HepG2 (cell line): ENCODE measurements around the gene YY1. TPM values are rescaled to one million over a fixed set of nuclear protein-coding genes. Genes with fewer than 3 reads are reported as not detected.

Source experiments
- ASH2L ChIP-seq: fragments of 300-600, 200-600 bp; sonication (generic); IDR thresholded peaks from 2 replicates; pipeline ENCODE4 v1.7.0; 2017; ENCODE audit warnings: low read depth, mild to moderate bottlenecking, moderate library complexity, mixed read lengths, low read length; ENCODE audit not compliant: insufficient read length
- DR1 ChIP-seq: sonication (generic); formaldehyde crosslinking; IDR thresholded peaks from 2 replicates; pipeline ENCODE4 v1.8.0; 2021; ENCODE audit warnings: mild to moderate bottlenecking, missing genetic modification reagents, inconsistent platforms
- JUN ChIP-seq: sonication (generic); formaldehyde crosslinking; IDR thresholded peaks from 2 replicates; pipeline ENCODE4 v1.4.0; 2020; ENCODE audit warnings: mild to moderate bottlenecking, missing genetic modification reagents
- NR2F1 ChIP-seq, 2 experiments: fragments of 450-650 bp in 1 of 2; formaldehyde crosslinking in 1 of 2; IDR thresholded peaks; 2 replicates each; pipeline versions ENCODE4 v1.5.0 to v1.6.1; 2016 to 2020; ENCODE audit warnings: mild to moderate bottlenecking in 1 of 2, missing compliant biosample characterization in 1 of 2, missing genetic modification reagents in 1 of 2, moderate library complexity in 1 of 2
- NR2F6 ChIP-seq, 2 experiments: IDR thresholded peaks; 2 replicates each; pipeline ENCODE4 v1.6.1; 2016; ENCODE audit warnings: antibody characterized with exemption in 1 of 2, mild to moderate bottlenecking in 1 of 2
- RELA ChIP-seq: sonication (generic); formaldehyde crosslinking; IDR thresholded peaks from 2 replicates; pipeline ENCODE4 v1.4.0; 2020; ENCODE audit warnings: missing genetic modification reagents
- SNAPC2 ChIP-seq: sonication (generic); formaldehyde crosslinking; IDR thresholded peaks from 2 replicates; pipeline ENCODE4 v1.8.1; 2022; ENCODE audit warnings: mild to moderate bottlenecking, missing genetic modification reagents
- ZFP90 ChIP-seq: sonication (generic); formaldehyde crosslinking; IDR thresholded peaks from 2 replicates; pipeline ENCODE4 v1.8.0; 2022; ENCODE audit warnings: missing genetic modification reagents, mild to moderate bottlenecking, inconsistent platforms, borderline replicate concordance
- ZNF563 ChIP-seq: sonication (generic); formaldehyde crosslinking; IDR thresholded peaks from 2 replicates; pipeline ENCODE4 v1.8.0; 2022; ENCODE audit warnings: mild to moderate bottlenecking, moderate library complexity, missing genetic modification reagents
- ZNF598 ChIP-seq: sonication (generic); formaldehyde crosslinking; IDR thresholded peaks from 2 replicates; pipeline ENCODE4 v1.5.1; 2020; ENCODE audit warnings: mild to moderate bottlenecking, missing genetic modification reagents, borderline replicate concordance
- ZNF660 ChIP-seq: sonication (generic); formaldehyde crosslinking; IDR thresholded peaks from 2 replicates; pipeline ENCODE4 v1.5.1; 2020; ENCODE audit warnings: mild to moderate bottlenecking, low read depth, missing genetic modification reagents, borderline replicate concordance
- ZNF724P ChIP-seq: sonication (generic); formaldehyde crosslinking; IDR thresholded peaks from 2 replicates; pipeline ENCODE4 v1.8.0; 2022; ENCODE audit warnings: missing genetic modification reagents, borderline replicate concordance
- ZNF879 ChIP-seq: sonication (generic); formaldehyde crosslinking; IDR thresholded peaks from 2 replicates; pipeline ENCODE4 v1.8.1; 2023; ENCODE audit warnings: missing genetic modification reagents
- polyA plus RNA-seq, 8 experiments: library from polyadenylated mRNA; depleted of rRNA in 3 of 8; stranded (reverse) in 7 of 8; unstranded in 1 of 8; fragments of >200 nt; fragmentation: Illumina TruSeq in 4 of 8; extraction: Trizol in 4 of 8; gene quantifications; 2 replicates each; pipeline versions ENCODE4 v1.2.1 to v1.2.3, GENCODE V29; 2011 to 2016; ENCODE audit warnings: low read depth in 4 of 8, missing spikeins in 1 of 8, mixed read lengths in 1 of 8; ENCODE audit not compliant: insufficient read depth in 1 of 8
- total RNA-seq, 5 experiments: library from RNA; depleted of rRNA; stranded (reverse); fragments of >200 nt; fragmentation: Illumina TruSeq; extraction: Trizol; gene quantifications; 2 replicates each; pipeline ENCODE4 v1.2.3, GENCODE V29; 2016; ENCODE audit warnings: low read depth in 1 of 5
- TF ChIP-seq, protein P1 (sequence below), 2 experiments: sonication (generic) in 1 of 2; formaldehyde crosslinking in 1 of 2; IDR thresholded peaks; 2 replicates each; pipeline versions ENCODE4 v1.4.0 to v1.6.1; 2016 to 2020; ENCODE audit warnings: borderline replicate concordance in 1 of 2, low read depth in 1 of 2, mild to moderate bottlenecking in 1 of 2, missing genetic modification reagents in 1 of 2
- TF ChIP-seq, protein P2 (sequence below): IDR thresholded peaks from 2 replicates; pipeline ENCODE4 v1.6.1; 2012; ENCODE audit warnings: inconsistent platforms
- TF ChIP-seq, protein P3 (sequence below): sonication (generic); formaldehyde crosslinking; IDR thresholded peaks from 2 replicates; pipeline ENCODE4 v1.9.0; 2021; ENCODE audit warnings: missing genetic modification reagents, borderline replicate concordance
- TF ChIP-seq, protein P4 (sequence below): sonication (generic); formaldehyde crosslinking; IDR thresholded peaks from 2 replicates; pipeline ENCODE4 v1.4.0; 2020; ENCODE audit warnings: missing genetic modification reagents

Gene YY1
- total and polyA plus RNA-seq, 2 of the 13 experiments (the other 11 are each of a cell fraction or from before 2014, with no cell fraction given), result 29.4 to 68.1 TPM

DNA sequence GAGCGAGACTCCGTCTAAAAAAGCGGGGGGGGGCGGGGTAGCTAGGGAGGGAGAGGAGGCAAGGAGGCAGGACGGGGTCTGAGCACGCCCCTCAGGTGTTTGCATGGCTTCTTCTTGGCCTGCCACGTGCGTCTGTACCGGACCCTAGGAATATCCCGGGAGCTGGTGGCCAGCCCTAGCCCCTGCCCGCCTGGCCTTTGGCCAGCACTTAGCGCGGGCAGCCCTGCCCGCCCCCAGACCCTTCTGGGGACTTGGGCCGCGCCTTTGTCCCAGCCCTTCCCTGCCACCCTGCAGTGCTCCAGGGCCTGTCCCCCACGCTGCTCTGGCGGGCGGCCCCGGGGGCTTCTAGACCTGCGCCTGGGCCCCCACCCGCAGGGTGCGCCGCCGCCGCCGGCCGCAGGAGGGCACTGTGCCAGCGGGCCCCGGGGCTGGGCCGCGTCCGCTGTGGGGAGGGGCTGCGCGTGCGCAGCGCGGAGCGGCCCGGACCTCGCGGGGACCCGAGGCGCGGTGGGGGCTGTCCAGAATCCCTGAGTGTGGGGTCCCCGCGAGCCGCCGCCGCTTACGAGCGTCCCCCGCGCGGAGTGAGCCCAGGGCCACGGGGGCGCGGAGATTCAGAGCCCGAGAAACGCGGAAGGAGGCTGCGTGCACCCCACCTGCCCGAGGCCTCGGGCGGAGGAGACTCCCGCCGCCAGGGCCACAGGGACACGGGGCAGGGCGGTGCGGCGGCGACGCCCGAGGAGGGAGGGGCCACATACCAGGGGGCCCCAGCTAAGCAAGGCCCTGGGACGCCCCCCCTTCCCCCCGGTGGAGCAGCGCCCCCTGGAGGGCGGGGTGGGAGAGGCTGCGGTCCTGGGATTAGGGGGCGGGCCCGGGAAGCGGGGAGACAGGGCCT, 46.3 kb downstream of the YY1 start (continued):
- TF ChIP-seq, protein P1, sequence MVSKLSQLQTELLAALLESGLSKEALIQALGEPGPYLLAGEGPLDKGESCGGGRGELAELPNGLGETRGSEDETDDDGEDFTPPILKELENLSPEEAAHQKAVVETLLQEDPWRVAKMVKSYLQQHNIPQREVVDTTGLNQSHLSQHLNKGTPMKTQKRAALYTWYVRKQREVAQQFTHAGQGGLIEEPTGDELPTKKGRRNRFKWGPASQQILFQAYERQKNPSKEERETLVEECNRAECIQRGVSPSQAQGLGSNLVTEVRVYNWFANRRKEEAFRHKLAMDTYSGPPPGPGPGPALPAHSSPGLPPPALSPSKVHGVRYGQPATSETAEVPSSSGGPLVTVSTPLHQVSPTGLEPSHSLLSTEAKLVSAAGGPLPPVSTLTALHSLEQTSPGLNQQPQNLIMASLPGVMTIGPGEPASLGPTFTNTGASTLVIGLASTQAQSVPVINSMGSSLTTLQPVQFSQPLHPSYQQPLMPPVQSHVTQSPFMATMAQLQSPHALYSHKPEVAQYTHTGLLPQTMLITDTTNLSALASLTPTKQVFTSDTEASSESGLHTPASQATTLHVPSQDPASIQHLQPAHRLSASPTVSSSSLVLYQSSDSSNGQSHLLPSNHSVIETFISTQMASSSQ (IDR thresholded peaks at IDR 0.05; ENCODE audit: low read depth), result no peak
- TF ChIP-seq, protein P1 (CRISPR knock-in tag; IDR thresholded peaks at IDR 0.05; ENCODE audit: borderline replicate concordance), result no peak; the same call in 1 of the 2 replicates
- TF ChIP-seq ZNF563 (CRISPR knock-in tag) (peak; percentile 82), ZNF660 (CRISPR knock-in tag) (no peak), RELA (CRISPR knock-in tag) (no peak), JUN (no peak), NR2F1 (CRISPR knock-in tag; IDR thresholded peaks at IDR 0.05) (no peak), SNAPC2 (CRISPR knock-in tag) (no peak), ASH2L (peak; percentile 57), ZNF598 (CRISPR knock-in tag) (no peak), NR2F6 (IDR thresholded peaks at IDR 0.05) (no peak), NR2F6 (CRISPR knock-in tag; IDR thresholded peaks at IDR 0.05) (no peak), ZNF879 (no peak; the same call in 1 of the 2 replicates), ZFP90 (CRISPR knock-in tag) (peak; percentile 85; the same call in 1 of the 2 replicates), DR1 (CRISPR knock-in tag) (peak; percentile 52), ZNF724P (CRISPR knock-in tag) (peak; percentile 94)
- TF ChIP-seq, protein P2, sequence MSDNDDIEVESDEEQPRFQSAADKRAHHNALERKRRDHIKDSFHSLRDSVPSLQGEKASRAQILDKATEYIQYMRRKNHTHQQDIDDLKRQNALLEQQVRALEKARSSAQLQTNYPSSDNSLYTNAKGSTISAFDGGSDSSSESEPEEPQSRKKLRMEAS, result peak; percentile 91
- TF ChIP-seq, protein P3, sequence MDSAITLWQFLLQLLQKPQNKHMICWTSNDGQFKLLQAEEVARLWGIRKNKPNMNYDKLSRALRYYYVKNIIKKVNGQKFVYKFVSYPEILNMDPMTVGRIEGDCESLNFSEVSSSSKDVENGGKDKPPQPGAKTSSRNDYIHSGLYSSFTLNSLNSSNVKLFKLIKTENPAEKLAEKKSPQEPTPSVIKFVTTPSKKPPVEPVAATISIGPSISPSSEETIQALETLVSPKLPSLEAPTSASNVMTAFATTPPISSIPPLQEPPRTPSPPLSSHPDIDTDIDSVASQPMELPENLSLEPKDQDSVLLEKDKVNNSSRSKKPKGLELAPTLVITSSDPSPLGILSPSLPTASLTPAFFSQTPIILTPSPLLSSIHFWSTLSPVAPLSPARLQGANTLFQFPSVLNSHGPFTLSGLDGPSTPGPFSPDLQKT (CRISPR knock-in tag), result no peak
- TF ChIP-seq, protein P4, sequence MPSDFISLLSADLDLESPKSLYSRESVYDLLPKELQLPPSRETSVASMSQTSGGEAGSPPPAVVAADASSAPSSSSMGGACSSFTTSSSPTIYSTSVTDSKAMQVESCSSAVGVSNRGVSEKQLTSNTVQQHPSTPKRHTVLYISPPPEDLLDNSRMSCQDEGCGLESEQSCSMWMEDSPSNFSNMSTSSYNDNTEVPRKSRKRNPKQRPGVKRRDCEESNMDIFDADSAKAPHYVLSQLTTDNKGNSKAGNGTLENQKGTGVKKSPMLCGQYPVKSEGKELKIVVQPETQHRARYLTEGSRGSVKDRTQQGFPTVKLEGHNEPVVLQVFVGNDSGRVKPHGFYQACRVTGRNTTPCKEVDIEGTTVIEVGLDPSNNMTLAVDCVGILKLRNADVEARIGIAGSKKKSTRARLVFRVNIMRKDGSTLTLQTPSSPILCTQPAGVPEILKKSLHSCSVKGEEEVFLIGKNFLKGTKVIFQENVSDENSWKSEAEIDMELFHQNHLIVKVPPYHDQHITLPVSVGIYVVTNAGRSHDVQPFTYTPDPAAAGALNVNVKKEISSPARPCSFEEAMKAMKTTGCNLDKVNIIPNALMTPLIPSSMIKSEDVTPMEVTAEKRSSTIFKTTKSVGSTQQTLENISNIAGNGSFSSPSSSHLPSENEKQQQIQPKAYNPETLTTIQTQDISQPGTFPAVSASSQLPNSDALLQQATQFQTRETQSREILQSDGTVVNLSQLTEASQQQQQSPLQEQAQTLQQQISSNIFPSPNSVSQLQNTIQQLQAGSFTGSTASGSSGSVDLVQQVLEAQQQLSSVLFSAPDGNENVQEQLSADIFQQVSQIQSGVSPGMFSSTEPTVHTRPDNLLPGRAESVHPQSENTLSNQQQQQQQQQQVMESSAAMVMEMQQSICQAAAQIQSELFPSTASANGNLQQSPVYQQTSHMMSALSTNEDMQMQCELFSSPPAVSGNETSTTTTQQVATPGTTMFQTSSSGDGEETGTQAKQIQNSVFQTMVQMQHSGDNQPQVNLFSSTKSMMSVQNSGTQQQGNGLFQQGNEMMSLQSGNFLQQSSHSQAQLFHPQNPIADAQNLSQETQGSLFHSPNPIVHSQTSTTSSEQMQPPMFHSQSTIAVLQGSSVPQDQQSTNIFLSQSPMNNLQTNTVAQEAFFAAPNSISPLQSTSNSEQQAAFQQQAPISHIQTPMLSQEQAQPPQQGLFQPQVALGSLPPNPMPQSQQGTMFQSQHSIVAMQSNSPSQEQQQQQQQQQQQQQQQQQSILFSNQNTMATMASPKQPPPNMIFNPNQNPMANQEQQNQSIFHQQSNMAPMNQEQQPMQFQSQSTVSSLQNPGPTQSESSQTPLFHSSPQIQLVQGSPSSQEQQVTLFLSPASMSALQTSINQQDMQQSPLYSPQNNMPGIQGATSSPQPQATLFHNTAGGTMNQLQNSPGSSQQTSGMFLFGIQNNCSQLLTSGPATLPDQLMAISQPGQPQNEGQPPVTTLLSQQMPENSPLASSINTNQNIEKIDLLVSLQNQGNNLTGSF (CRISPR knock-in tag), result peak; percentile 83
